ENCODE results near the gene MCF2L2.
"Not testable (repeated sequence)": the region's sequence is repeated elsewhere in the genome, so short reads cannot be mapped to it uniquely, and the experiment has no call there.

Gene MCF2L2

GRCh38 chr3:183443395-183444385 is 15.3 kb upstream of the MCF2L2 start:
- peaks cover 4% of the 10 kb centered on the region for H3K4me1 ChIP-seq (ENCODE audit: control insufficient read depth, insufficient read depth, low read length, unreplicated experiment)
- no peaks in the 10 kb centered on the region for H3K27me3 ChIP-seq (ENCODE audit: insufficient read depth, low read length)
- peaks cover 4% of the 10 kb centered on the region for H3K79me2 ChIP-seq (ENCODE audit: control insufficient read depth, insufficient read depth, low read length, unreplicated experiment)
- H3K36me3 ChIP-seq (ENCODE audit: insufficient read depth, low read length), result no peaks in the 10 kb centered on the region
- no peak overlapping the region for H3K4me3 ChIP-seq (ENCODE audit: low read depth, low read length)
- H2AFZ ChIP-seq (ENCODE audit: low read length, unreplicated experiment), result no peak overlapping the region
- no peak overlapping the region for H3K27ac ChIP-seq (ENCODE audit: low read depth, low read length)

DNA sequence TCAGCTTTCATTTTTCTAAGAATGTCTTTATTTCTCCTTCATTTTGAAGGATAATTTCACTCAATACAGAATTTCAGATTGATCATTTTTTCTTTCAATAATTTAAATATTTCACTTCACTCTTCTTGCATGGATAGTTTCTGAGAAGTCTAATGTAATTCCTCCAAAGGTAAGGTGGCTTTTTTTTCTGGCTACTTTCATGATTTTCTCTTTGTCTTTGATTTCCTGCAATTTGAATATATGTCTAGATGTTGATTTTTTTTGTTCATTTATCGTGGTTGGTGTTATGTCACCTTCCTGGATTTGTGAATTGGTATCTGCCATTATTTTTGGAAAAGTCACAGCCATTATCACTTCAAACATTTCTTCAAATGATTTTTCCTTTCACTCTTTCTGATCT is 14.6 kb upstream of the MCF2L2 start:
- H3K4me3 ChIP-seq (ENCODE audit: low read depth, low read length), result no peak overlapping the region
- no peaks in the 10 kb centered on the region for H3K36me3 ChIP-seq (ENCODE audit: insufficient read depth, low read length)

GRCh38 chr3:183440521-183440920 is 12.1 kb upstream of the MCF2L2 start:
- not testable (repeated sequence) for H3K27ac ChIP-seq (ENCODE audit: low read depth, low read length); H2AFZ ChIP-seq (ENCODE audit: low read length, unreplicated experiment); H3K36me3 ChIP-seq (ENCODE audit: insufficient read depth, low read length); H3K27me3 ChIP-seq (ENCODE audit: insufficient read depth, low read length); H3K4me3 ChIP-seq (ENCODE audit: low read depth, low read length); H3K79me2 ChIP-seq (ENCODE audit: control insufficient read depth, insufficient read depth, low read length, unreplicated experiment); H3K4me1 ChIP-seq (ENCODE audit: control insufficient read depth, insufficient read depth, low read length, unreplicated experiment)

More for the DNA sequence above, 14.6 kb upstream of the MCF2L2 start:
- Histone ChIP-seq H3K79me2 (ENCODE audit: control insufficient read depth, insufficient read depth, low read length, unreplicated experiment) (no peaks in the 10 kb centered on the region), H3K27me3 (ENCODE audit: insufficient read depth, low read length) (no peaks in the 10 kb centered on the region), H3K27ac (ENCODE audit: low read depth, low read length) (no peak overlapping the region), H2AFZ (ENCODE audit: low read length, unreplicated experiment) (no peak overlapping the region), H3K4me1 (ENCODE audit: control insufficient read depth, insufficient read depth, low read length, unreplicated experiment) (no peaks in the 10 kb centered on the region)

DNA sequence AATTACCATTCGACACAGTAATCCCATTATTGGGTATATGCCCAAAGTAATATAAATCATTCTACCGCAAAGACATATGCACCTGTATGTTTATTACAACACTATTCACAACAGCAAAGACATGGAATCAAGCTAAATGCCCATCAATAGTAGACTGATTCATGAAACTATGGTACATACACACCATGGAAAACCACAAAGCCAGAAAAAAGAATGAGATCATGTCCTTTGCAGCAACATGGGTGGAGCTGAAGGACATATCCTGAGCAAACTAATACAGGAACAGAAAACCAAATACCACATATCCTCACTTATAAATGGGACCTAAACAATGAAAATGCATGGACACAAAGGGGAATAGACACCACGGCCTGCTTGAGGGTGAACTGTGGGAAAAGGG is 11.1 kb upstream of the MCF2L2 start:
- no peak overlapping the region for H3K4me3 ChIP-seq (ENCODE audit: low read depth, low read length)
- no peak overlapping the region for H3K27ac ChIP-seq (ENCODE audit: low read depth, low read length)
- no peaks in the 10 kb centered on the region for H3K36me3 ChIP-seq (ENCODE audit: insufficient read depth, low read length)
- H3K4me1 ChIP-seq (ENCODE audit: control insufficient read depth, insufficient read depth, low read length, unreplicated experiment), result no peaks in the 10 kb centered on the region
- H3K27me3 ChIP-seq (ENCODE audit: insufficient read depth, low read length), result peaks cover 5% of the 10 kb centered on the region; the same call in 1 of the 2 replicates
- H2AFZ ChIP-seq (ENCODE audit: low read length, unreplicated experiment), result no peak overlapping the region
- H3K79me2 ChIP-seq (ENCODE audit: control insufficient read depth, insufficient read depth, low read length, unreplicated experiment), result no peaks in the 10 kb centered on the region

- Histone ChIP-seq H3K36me3 (ENCODE audit: insufficient read depth, low read length) (no peaks in the 10 kb centered on the region), H3K79me2 (ENCODE audit: control insufficient read depth, insufficient read depth, low read length, unreplicated experiment) (no peaks in the 10 kb centered on the region), H3K27ac (ENCODE audit: low read depth, low read length) (no peak overlapping the region), H2AFZ (ENCODE audit: low read length, unreplicated experiment) (no peak overlapping the region), H3K4me3 (ENCODE audit: low read depth, low read length) (no peak overlapping the region), H3K4me1 (ENCODE audit: control insufficient read depth, insufficient read depth, low read length, unreplicated experiment) (no peaks in the 10 kb centered on the region), H3K27me3 (ENCODE audit: insufficient read depth, low read length) (peaks cover 8% of the 10 kb centered on the region; the same call in 1 of the 2 replicates)
Measured at GRCh38 chr3:183438735-183439134, 10.3 kb upstream of the MCF2L2 start.

- Histone ChIP-seq H3K4me1 (ENCODE audit: control insufficient read depth, insufficient read depth, low read length, unreplicated experiment) (no peaks in the 10 kb centered on the region), H3K27ac (ENCODE audit: low read depth, low read length) (no peak overlapping the region), H2AFZ (ENCODE audit: low read length, unreplicated experiment) (no peak overlapping the region), H3K79me2 (ENCODE audit: control insufficient read depth, insufficient read depth, low read length, unreplicated experiment) (no peaks in the 10 kb centered on the region), H3K27me3 (ENCODE audit: insufficient read depth, low read length) (peaks cover 16% of the 10 kb centered on the region; the same call in 1 of the 2 replicates), H3K4me3 (ENCODE audit: low read depth, low read length) (no peak overlapping the region), H3K36me3 (ENCODE audit: insufficient read depth, low read length) (no peaks in the 10 kb centered on the region)
Measured at GRCh38 chr3:183437666-183438564, 9.5 kb upstream of the MCF2L2 start.

DNA sequence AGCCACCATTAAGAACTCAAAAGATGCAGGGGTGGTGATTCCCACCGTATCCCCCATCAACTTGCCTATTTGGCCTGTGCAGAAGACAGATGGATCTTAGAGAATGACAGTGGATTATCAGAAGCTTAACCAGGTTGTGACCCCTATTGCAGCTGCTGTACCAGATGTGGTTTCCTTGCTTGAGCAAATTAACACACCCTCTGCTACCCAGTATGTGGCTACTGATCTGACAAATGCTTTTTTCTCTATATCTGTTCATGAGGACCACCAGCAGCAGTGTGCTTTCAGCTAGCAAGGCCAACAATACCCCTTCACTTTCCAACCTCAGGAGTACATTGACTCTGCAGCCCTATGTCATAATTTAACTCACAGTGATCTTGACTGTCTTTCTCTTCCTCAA is 8.6 kb upstream of the MCF2L2 start:
- no peaks in the 10 kb centered on the region for H3K79me2 ChIP-seq (ENCODE audit: control insufficient read depth, insufficient read depth, low read length, unreplicated experiment)
- no peak overlapping the region for H3K4me3 ChIP-seq (ENCODE audit: low read depth, low read length)
- no peaks in the 10 kb centered on the region for H3K4me1 ChIP-seq (ENCODE audit: control insufficient read depth, insufficient read depth, low read length, unreplicated experiment)
- H2AFZ ChIP-seq (ENCODE audit: low read length, unreplicated experiment), result no peak overlapping the region
- no peaks in the 10 kb centered on the region for H3K36me3 ChIP-seq (ENCODE audit: insufficient read depth, low read length)
- H3K27ac ChIP-seq (ENCODE audit: low read depth, low read length), result no peak overlapping the region
- H3K27me3 ChIP-seq (ENCODE audit: insufficient read depth, low read length), result peaks cover 24% of the 10 kb centered on the region; the same call in 1 of the 2 replicates

DNA sequence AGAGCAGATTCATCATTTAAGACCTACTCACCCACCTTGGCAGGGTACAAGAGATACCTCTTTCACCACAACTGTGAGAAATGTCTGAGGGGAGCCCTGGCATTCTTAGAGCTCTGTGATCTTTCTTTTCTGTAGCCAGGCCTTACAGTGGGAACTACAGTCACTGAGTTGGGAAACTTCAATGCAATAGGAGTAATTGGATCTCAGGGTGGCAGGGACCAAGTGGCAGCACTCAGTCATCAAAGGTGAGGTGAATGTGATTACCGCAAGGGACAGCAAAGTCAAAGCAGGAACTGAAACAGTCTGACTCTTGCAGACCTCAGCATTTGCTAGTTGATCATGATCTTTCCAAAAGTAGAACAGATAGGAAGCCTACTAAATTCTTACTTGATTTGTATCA is 7.2 kb upstream of the MCF2L2 start:
- peaks cover 34% of the 10 kb centered on the region; the same call in 1 of the 2 replicates for H3K27me3 ChIP-seq (ENCODE audit: insufficient read depth, low read length)
- no peaks in the 10 kb centered on the region for H3K79me2 ChIP-seq (ENCODE audit: control insufficient read depth, insufficient read depth, low read length, unreplicated experiment)
- H3K27ac ChIP-seq (ENCODE audit: low read depth, low read length), result no peak overlapping the region
- no peaks in the 10 kb centered on the region for H3K4me1 ChIP-seq (ENCODE audit: control insufficient read depth, insufficient read depth, low read length, unreplicated experiment)
- no peaks in the 10 kb centered on the region for H3K36me3 ChIP-seq (ENCODE audit: insufficient read depth, low read length)
- no peak overlapping the region for H2AFZ ChIP-seq (ENCODE audit: low read length, unreplicated experiment)
- no peak overlapping the region for H3K4me3 ChIP-seq (ENCODE audit: low read depth, low read length)

- Histone ChIP-seq H2AFZ (ENCODE audit: low read length, unreplicated experiment) (no peak overlapping the region), H3K27me3 (ENCODE audit: insufficient read depth, low read length) (peaks cover 39% of the 10 kb centered on the region; the same call in 1 of the 2 replicates), H3K4me1 (ENCODE audit: control insufficient read depth, insufficient read depth, low read length, unreplicated experiment) (no peaks in the 10 kb centered on the region), H3K27ac (ENCODE audit: low read depth, low read length) (no peak overlapping the region), H3K79me2 (ENCODE audit: control insufficient read depth, insufficient read depth, low read length, unreplicated experiment) (no peaks in the 10 kb centered on the region), H3K36me3 (ENCODE audit: insufficient read depth, low read length) (no peaks in the 10 kb centered on the region), H3K4me3 (ENCODE audit: low read depth, low read length) (no peak overlapping the region)
Measured at GRCh38 chr3:183434992-183435391, 6.6 kb upstream of the MCF2L2 start.

GRCh38 chr3:183434503-183434902 is 6.1 kb upstream of the MCF2L2 start:
- H3K27ac ChIP-seq (ENCODE audit: low read depth, low read length), result no peak overlapping the region
- H3K4me3 ChIP-seq (ENCODE audit: low read depth, low read length), result no peak overlapping the region
- H3K79me2 ChIP-seq (ENCODE audit: control insufficient read depth, insufficient read depth, low read length, unreplicated experiment), result no peaks in the 10 kb centered on the region
- no peaks in the 10 kb centered on the region for H3K4me1 ChIP-seq (ENCODE audit: control insufficient read depth, insufficient read depth, low read length, unreplicated experiment)
- H2AFZ ChIP-seq (ENCODE audit: low read length, unreplicated experiment), result no peak overlapping the region
- peaks cover 39% of the 10 kb centered on the region; the same call in 1 of the 2 replicates for H3K27me3 ChIP-seq (ENCODE audit: insufficient read depth, low read length)
- H3K36me3 ChIP-seq (ENCODE audit: insufficient read depth, low read length), result no peaks in the 10 kb centered on the region

Measured in ACC112 (cell line).